K562 (cell line): Measurements from ENCODE around the gene CTSK. TPM values are rescaled to one million over a fixed set of nuclear protein-coding genes. Genes with fewer than 3 reads are reported as not detected.

Experiments
- ATAC-seq: fragments of 200-7000 bp; cut with Tn5 transposase; 3 replicates; pipeline ENCODE4 v1.9.1; 2020; ENCODE audit warnings: moderate library complexity
- BruUV-seq: library from RNA; stranded (reverse); fragments of 400-500 nt; replicated peaks from 2 replicates; lab custom pipeline; 2021; lab: Mats Ljungman, UMichigan
- CTCF ChIA-PET: fragments of 300-600 bp; formaldehyde crosslinking; extraction: SDS; loops from one replicate; lab custom pipeline; 2021; ENCODE audit warnings: low intra/inter-chr PET ratio; lab: Yijun Ruan, JAX
- POLR2A ChIA-PET: fragments of 300-600, 350-650 bp; sonication (Branson Sonifier 250); formaldehyde crosslinking; extraction: SDS; loops from one replicate; lab custom pipeline; 2021; ENCODE audit warnings: antibody characterized with exemption, inconsistent platforms; lab: Yijun Ruan, JAX
- DNase-seq, 4 experiments: peaks; one replicate each; pipeline versions ENCODE4 v3.0.0 to v3.0.0-alpha.2; 2011 to 2018; ENCODE audit warnings: low spot score in 3 of 4, mixed read lengths in 3 of 4; ENCODE audit errors: extremely low read depth in 1 of 4
- FAIRE-seq: peaks from 2 replicates; lab custom pipeline; 2011; peaks lifted over from hg19 to GRCh38; lab: Jason Lieb, UNC
- H2AFZ ChIP-seq: 2 replicates; pipeline ENCODE4 v1.6.0; 2011; ENCODE audit warnings: low read depth, low read length, control low read depth, inconsistent platforms
- H3K27ac ChIP-seq: fragments of 200-600 bp; 3 replicates; pipeline ENCODE4 v1.8.0; 2011; ENCODE audit warnings: low read depth, mild to moderate bottlenecking, control low read depth, inconsistent platforms, low read length, moderate library complexity, mixed read lengths; ENCODE audit errors: extremely low read depth
- H3K27me3 ChIP-seq, 2 experiments: fragments of 300-600 bp in 1 of 2; 2 replicates in 1 of 2; 3 replicates in 1 of 2; pipeline versions ENCODE4 v1.6.0 to v1.8.0; 2011; ENCODE audit warnings: inconsistent platforms in 2 of 2, low read length in 2 of 2, mild to moderate bottlenecking in 1 of 2, mixed read lengths in 1 of 2, moderate library complexity in 1 of 2; ENCODE audit not compliant: control insufficient read depth in 2 of 2, insufficient read depth in 2 of 2
- H3K36me3 ChIP-seq: fragments of 300-600 bp; 3 replicates; pipeline ENCODE4 v1.8.0; 2011; ENCODE audit warnings: mild to moderate bottlenecking, low read length, inconsistent platforms; ENCODE audit not compliant: control insufficient read depth, insufficient read depth
- H3K4me1 ChIP-seq, 2 experiments: fragments of 200-600 bp in 1 of 2; replicated peaks in 1 of 2; 2 replicates in 1 of 2; 3 replicates in 1 of 2; pipeline versions ENCODE4 v1.5.1 to v1.8.0; 2011; ENCODE audit warnings: inconsistent platforms in 2 of 2, low read length in 2 of 2, mild to moderate bottlenecking in 1 of 2, mixed read lengths in 1 of 2, moderate library complexity in 1 of 2; ENCODE audit not compliant: control insufficient read depth in 2 of 2, insufficient read depth in 2 of 2
- H3K4me2 ChIP-seq: 2 replicates; pipeline ENCODE4 v1.6.1; 2011; ENCODE audit warnings: low read length, control low read depth, inconsistent platforms, mixed read lengths; ENCODE audit not compliant: insufficient read depth
- H3K4me3 ChIP-seq: fragments of 200-600 bp; sonication (generic), shearing (Covaris generic); 2 replicates; pipeline ENCODE4 v1.5.1; 2016; ENCODE audit warnings: control low read depth, inconsistent platforms
- H3K79me2 ChIP-seq: fragments of 200-600 bp; 3 replicates; pipeline ENCODE4 v1.8.0; 2011; ENCODE audit warnings: low read length, inconsistent platforms; ENCODE audit not compliant: control insufficient read depth, insufficient read depth
- H3K9ac ChIP-seq, 2 experiments: 2 replicates each; pipeline versions ENCODE4 v1.6.0 to v1.6.1; 2011; ENCODE audit warnings: low read depth in 2 of 2, low read length in 2 of 2, control low read depth in 1 of 2, inconsistent platforms in 1 of 2, mild to moderate bottlenecking in 1 of 2, mixed read lengths in 1 of 2; ENCODE audit not compliant: insufficient read depth in 1 of 2
- H3K9me1 ChIP-seq: one replicate; pipeline ENCODE4 v1.6.0; 2011; ENCODE audit warnings: inconsistent platforms, mild to moderate bottlenecking, low read length, moderate library complexity; ENCODE audit not compliant: control insufficient read depth, insufficient read depth
- H3K9me3 ChIP-seq: replicated peaks from 2 replicates; pipeline ENCODE4 v1.5.1; 2011; ENCODE audit warnings: low read depth, low read length, inconsistent platforms; ENCODE audit not compliant: control insufficient read depth, insufficient read depth
- H4K20me1 ChIP-seq: replicated peaks from 2 replicates; pipeline ENCODE4 v1.6.1; 2011; ENCODE audit warnings: low read length, inconsistent platforms, mixed read lengths; ENCODE audit not compliant: control insufficient read depth, insufficient read depth
- ADNP ChIP-seq: fragments of 200-800 bp; sonication (Bioruptor generic); IDR thresholded peaks from 2 replicates; pipeline ENCODE4 v1.6.1; 2016; ENCODE audit warnings: missing genetic modification characterization, missing compliant biosample characterization
- DPF2 ChIP-seq: fragments of 450-650 bp; IDR thresholded peaks from 2 replicates; pipeline ENCODE4 v1.6.1; 2016
- KDM5B ChIP-seq: fragments of 200-600 bp; sonication (generic); IDR thresholded peaks from 2 replicates; pipeline ENCODE4 v1.6.1; 2012; ENCODE audit warnings: low read depth, mild to moderate bottlenecking, moderate library complexity, low read length, control low read depth, inconsistent platforms; ENCODE audit not compliant: insufficient replicate concordance
- SMARCA4 ChIP-seq: fragments of 450-650 bp; IDR thresholded peaks from 2 replicates; pipeline ENCODE4 v1.6.1; 2016
- SMARCB1 ChIP-seq: IDR thresholded peaks from 2 replicates; pipeline ENCODE4 v1.6.1; 2011; ENCODE audit warnings: improper control_type of control experiment, low read depth; ENCODE audit not compliant: insufficient read length
- SPI1 ChIP-seq: IDR thresholded peaks from 2 replicates; pipeline ENCODE4 v1.6.1; 2011; ENCODE audit warnings: low read depth, low read length, control low read depth, borderline replicate concordance
- TAF15 ChIP-seq: fragments of 200-400 bp; formaldehyde crosslinking; IDR thresholded peaks from 2 replicates; pipeline ENCODE4 v1.6.1; 2017; ENCODE audit warnings: mild to moderate bottlenecking, low read depth, low read length, moderate library complexity
- TCF3 ChIP-seq: sonication (generic); formaldehyde crosslinking; IDR thresholded peaks from 2 replicates; pipeline ENCODE4 v1.4.0; 2020; ENCODE audit warnings: mild to moderate bottlenecking, missing genetic modification reagents
- TEAD1 ChIP-seq, 2 experiments: fragments of 450-650 bp in 1 of 2; sonication (generic) in 1 of 2; formaldehyde crosslinking; IDR thresholded peaks; 2 replicates each; pipeline versions ENCODE4 v1.4.0 to v1.8.0; 2020 to 2022; ENCODE audit warnings: mild to moderate bottlenecking in 2 of 2, missing genetic modification reagents in 1 of 2
- TSC22D4 ChIP-seq: fragments of 450-650 bp; IDR thresholded peaks from 2 replicates; pipeline ENCODE4 v1.6.1; 2016; ENCODE audit warnings: missing genetic modification characterization, missing biosample characterization, control low read depth
- ZFP30 ChIP-seq: fragments of 250-450 bp; sonication (Bioruptor Pico); IDR thresholded peaks from 2 replicates; pipeline ENCODE4 v1.8.0; 2022; ENCODE audit warnings: moderate library complexity, mild to moderate bottlenecking, inconsistent platforms, borderline replicate concordance
- ZNF165 ChIP-seq: fragments of 250-450 bp; sonication (Bioruptor Pico); IDR thresholded peaks from 2 replicates; pipeline ENCODE4 v1.4.0; 2020; ENCODE audit warnings: borderline replicate concordance
- ZNF24 ChIP-seq: fragments of 450-650 bp; IDR thresholded peaks from 2 replicates; pipeline ENCODE4 v1.6.1; 2016
- WGBS: fragments of 100-300 bp; shearing (Covaris generic); methylation state at CpG from one replicate; pipeline ENCODE4 v1.1.6; 2016; ENCODE audit warnings: low coverage, mixed read lengths; ENCODE audit not compliant: insufficient coverage; ENCODE audit errors: missing lambda C conversion rate; 5-methylcytosine and 5-hydroxymethylcytosine counted together
- in situ Hi-C: fragments of 300-500 bp; cut with MboI; formaldehyde crosslinking; loops from 4 replicates; pipeline ENCODE4 v1.15.0; 2018; ENCODE audit warnings: inconsistent platforms, mixed read lengths
- intact Hi-C: fragments of 100-400 bp; cut with micrococcal nuclease; formaldehyde crosslinking; loops from 2 replicates; pipeline ENCODE4 v1.14.2; 2022
- polyA plus RNA-seq, 8 experiments: library from polyadenylated mRNA; depleted of rRNA in 4 of 8; stranded (reverse) in 5 of 8; unstranded in 3 of 8; fragments of >200 nt; fragmentation: Nextera tagmentation in 2 of 8; fragmentation: Illumina TruSeq in 1 of 8; extraction: Ambion mirVana in 2 of 8; extraction: Trizol in 1 of 8; gene quantifications; 2 replicates each; pipeline versions ENCODE4 v1.2.1 to v1.2.3, GENCODE V29; 2011 to 2014; ENCODE audit warnings: inconsistent platforms in 1 of 8, missing spikeins in 1 of 8
- total RNA-seq, 7 experiments: library from RNA; depleted of rRNA in 6 of 7; stranded (reverse); fragments of >200 nt in 6 of 7; fragmentation: Illumina TruSeq in 2 of 7; extraction: Trizol in 2 of 7; gene quantifications; 2 replicates each; pipeline versions ENCODE4 v1.2.1 to v1.2.3, GENCODE V29; 2011 to 2021; ENCODE audit warnings: low replicate concordance in 1 of 7
- TF ChIP-seq, protein P1 (sequence below): fragments of 250-450 bp; sonication (Bioruptor Pico); IDR thresholded peaks from 2 replicates; pipeline ENCODE4 v1.5.0; 2021
- TF ChIP-seq, protein P2 (sequence below), 2 experiments: fragments of 450-650 bp; IDR thresholded peaks; 2 replicates each; pipeline ENCODE4 v1.6.1; 2018; ENCODE audit warnings: mild to moderate bottlenecking in 2 of 2, low read depth in 1 of 2; ENCODE audit not compliant: partially characterized antibody in 2 of 2
- TF ChIP-seq, protein P3 (sequence below): fragments of 450-650 bp; formaldehyde crosslinking; IDR thresholded peaks from 2 replicates; pipeline ENCODE4 v1.4.0; 2020; ENCODE audit warnings: mild to moderate bottlenecking

CTSK gene
- total and polyA plus RNA-seq, 9 of the 15 experiments (the other 6 are each of a cell fraction or from before 2014, with no cell fraction given) = 0.84 to 2.5 (median 1.3) TPM

DNA sequence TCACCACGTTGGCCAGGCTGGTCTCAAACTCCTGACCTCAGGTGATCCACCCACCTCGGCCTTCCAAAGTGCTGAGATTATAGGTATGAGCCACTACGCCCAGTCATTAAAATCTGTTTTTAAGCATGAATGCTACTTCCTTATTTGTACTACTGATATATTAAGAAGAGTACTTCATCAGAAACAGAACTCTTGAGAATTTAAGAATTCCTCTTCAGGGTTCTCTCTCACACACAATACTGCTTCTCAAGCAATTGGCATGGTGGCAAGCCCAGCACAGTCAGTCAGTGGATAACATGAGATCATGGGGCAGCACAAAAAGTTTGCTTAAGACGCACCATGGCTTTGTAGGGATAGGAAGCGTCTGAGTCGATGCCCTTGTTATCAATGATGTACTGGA lies 56.6 kb downstream of the CTSK start:
- ATAC-seq (no peak), FAIRE-seq (no peak), DNase-seq (no peak)
- H3K36me3 ChIP-seq = no peaks in the 10 kb centered on the region
- intact Hi-C loops (no loop called here), in situ Hi-C loops (no loop called here)
- H4K20me1 ChIP-seq = no peaks in the 10 kb centered on the region
- H3K4me2 ChIP-seq = no peak overlapping the region
- CTCF ChIA-PET = no interaction called here
- peaks cover 0 to 15% of the 10 kb centered on the region in 2 experiments; a peak in 2 of 5 replicates for H3K4me1 ChIP-seq
- H3K9ac ChIP-seq = no peak overlapping the region
- no peaks in the 10 kb centered on the region for H3K9me3 ChIP-seq
- no peaks in the 10 kb centered on the region for H3K9me1 ChIP-seq
- no peak overlapping the region for H2AFZ ChIP-seq
- 79% methylated on average over 5 of the region's 6 CpGs for WGBS
- H3K4me3 ChIP-seq = no peak overlapping the region
- no peaks in the 10 kb centered on the region for H3K79me2 ChIP-seq
- no peak overlapping the region for H3K27ac ChIP-seq
- no peaks in the 10 kb centered on the region for H3K27me3 ChIP-seq
- POLR2A ChIA-PET = interaction anchor here (0.9 to 1.9 kb wide), 3 partner anchors 9 to 38 kb away, joined by 3 to 5 read pairs (median 4); no protein-coding TSS in a partner anchor
- no TSS peak for BruUV-seq
- TF ChIP-seq SMARCB1 = no peak
- TF ChIP-seq TSC22D4 = no peak
- no peak for TF ChIP-seq SMARCA4
- TF ChIP-seq ZNF165 (CRISPR knock-in tag) = no peak
- TF ChIP-seq SPI1 = no peak
- TF ChIP-seq TCF3 (CRISPR knock-in tag) = no peak
- TF ChIP-seq ZNF24 = no peak
- TF ChIP-seq KDM5B = no peak
- TF ChIP-seq, protein P1, sequence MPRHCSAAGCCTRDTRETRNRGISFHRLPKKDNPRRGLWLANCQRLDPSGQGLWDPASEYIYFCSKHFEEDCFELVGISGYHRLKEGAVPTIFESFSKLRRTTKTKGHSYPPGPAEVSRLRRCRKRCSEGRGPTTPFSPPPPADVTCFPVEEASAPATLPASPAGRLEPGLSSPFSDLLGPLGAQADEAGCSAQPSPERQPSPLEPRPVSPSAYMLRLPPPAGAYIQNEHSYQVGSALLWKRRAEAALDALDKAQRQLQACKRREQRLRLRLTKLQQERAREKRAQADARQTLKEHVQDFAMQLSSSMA (CRISPR knock-in tag) = no peak
- TF ChIP-seq DPF2 = no peak
- TF ChIP-seq, protein P2, sequence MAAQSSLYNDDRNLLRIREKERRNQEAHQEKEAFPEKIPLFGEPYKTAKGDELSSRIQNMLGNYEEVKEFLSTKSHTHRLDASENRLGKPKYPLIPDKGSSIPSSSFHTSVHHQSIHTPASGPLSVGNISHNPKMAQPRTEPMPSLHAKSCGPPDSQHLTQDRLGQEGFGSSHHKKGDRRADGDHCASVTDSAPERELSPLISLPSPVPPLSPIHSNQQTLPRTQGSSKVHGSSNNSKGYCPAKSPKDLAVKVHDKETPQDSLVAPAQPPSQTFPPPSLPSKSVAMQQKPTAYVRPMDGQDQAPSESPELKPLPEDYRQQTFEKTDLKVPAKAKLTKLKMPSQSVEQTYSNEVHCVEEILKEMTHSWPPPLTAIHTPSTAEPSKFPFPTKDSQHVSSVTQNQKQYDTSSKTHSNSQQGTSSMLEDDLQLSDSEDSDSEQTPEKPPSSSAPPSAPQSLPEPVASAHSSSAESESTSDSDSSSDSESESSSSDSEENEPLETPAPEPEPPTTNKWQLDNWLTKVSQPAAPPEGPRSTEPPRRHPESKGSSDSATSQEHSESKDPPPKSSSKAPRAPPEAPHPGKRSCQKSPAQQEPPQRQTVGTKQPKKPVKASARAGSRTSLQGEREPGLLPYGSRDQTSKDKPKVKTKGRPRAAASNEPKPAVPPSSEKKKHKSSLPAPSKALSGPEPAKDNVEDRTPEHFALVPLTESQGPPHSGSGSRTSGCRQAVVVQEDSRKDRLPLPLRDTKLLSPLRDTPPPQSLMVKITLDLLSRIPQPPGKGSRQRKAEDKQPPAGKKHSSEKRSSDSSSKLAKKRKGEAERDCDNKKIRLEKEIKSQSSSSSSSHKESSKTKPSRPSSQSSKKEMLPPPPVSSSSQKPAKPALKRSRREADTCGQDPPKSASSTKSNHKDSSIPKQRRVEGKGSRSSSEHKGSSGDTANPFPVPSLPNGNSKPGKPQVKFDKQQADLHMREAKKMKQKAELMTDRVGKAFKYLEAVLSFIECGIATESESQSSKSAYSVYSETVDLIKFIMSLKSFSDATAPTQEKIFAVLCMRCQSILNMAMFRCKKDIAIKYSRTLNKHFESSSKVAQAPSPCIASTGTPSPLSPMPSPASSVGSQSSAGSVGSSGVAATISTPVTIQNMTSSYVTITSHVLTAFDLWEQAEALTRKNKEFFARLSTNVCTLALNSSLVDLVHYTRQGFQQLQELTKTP (IDR thresholded peaks at IDR 0.05; ENCODE audit: low read depth in 1 of 2, partially characterized antibody in 2 of 2) = no peak
- TF ChIP-seq ZFP30 (CRISPR knock-in tag) = no peak
- no peak for TF ChIP-seq TAF15
- TF ChIP-seq, protein P3, sequence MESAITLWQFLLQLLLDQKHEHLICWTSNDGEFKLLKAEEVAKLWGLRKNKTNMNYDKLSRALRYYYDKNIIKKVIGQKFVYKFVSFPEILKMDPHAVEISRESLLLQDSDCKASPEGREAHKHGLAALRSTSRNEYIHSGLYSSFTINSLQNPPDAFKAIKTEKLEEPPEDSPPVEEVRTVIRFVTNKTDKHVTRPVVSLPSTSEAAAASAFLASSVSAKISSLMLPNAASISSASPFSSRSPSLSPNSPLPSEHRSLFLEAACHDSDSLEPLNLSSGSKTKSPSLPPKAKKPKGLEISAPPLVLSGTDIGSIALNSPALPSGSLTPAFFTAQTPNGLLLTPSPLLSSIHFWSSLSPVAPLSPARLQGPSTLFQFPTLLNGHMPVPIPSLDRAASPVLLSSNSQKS (CRISPR knock-in tag) = no peak
- TF ChIP-seq ADNP (tag) = no peak
- TF ChIP-seq TEAD1 (CRISPR knock-in tag; IDR thresholded peaks at IDR 0.05) = no peak
